Uterus (tissue), 2 donors: ENCODE measurements around the gene SRGAP2B.
"Not testable (repeated sequence)": the region's sequence is repeated elsewhere in the genome, so short reads cannot be mapped to it uniquely, and the experiment has no call there.

ENCODE experiments used
- POLR2A ChIP-seq, 2 donors: fragments of 450-650 bp; IDR thresholded peaks; one replicate each; pipeline ENCODE4 v1.6.1; 2016; ENCODE audit warnings: antibody characterized with exemption in 2 of 2, mild to moderate bottlenecking in 1 of 2, moderate library complexity in 1 of 2
- TF ChIP-seq, protein P1 (sequence below), 4 experiments: fragments of 200-600 bp in 2 of 4; fragments of 450-650 bp in 2 of 4; sonication (generic) in 2 of 4; IDR thresholded peaks; one replicate each; pipeline ENCODE4 v1.5.1; 2016 to 2019; ENCODE audit warnings: antibody characterized with exemption in 4 of 4, mild to moderate bottlenecking in 2 of 4, moderate library complexity in 1 of 4

GRCh38 chr1:145027251-145027650 is 67.9 kb downstream of the SRGAP2B start:
- not testable (repeated sequence) for TF ChIP-seq POLR2A (IDR thresholded peaks at IDR 0.05)
- TF ChIP-seq, protein P1, sequence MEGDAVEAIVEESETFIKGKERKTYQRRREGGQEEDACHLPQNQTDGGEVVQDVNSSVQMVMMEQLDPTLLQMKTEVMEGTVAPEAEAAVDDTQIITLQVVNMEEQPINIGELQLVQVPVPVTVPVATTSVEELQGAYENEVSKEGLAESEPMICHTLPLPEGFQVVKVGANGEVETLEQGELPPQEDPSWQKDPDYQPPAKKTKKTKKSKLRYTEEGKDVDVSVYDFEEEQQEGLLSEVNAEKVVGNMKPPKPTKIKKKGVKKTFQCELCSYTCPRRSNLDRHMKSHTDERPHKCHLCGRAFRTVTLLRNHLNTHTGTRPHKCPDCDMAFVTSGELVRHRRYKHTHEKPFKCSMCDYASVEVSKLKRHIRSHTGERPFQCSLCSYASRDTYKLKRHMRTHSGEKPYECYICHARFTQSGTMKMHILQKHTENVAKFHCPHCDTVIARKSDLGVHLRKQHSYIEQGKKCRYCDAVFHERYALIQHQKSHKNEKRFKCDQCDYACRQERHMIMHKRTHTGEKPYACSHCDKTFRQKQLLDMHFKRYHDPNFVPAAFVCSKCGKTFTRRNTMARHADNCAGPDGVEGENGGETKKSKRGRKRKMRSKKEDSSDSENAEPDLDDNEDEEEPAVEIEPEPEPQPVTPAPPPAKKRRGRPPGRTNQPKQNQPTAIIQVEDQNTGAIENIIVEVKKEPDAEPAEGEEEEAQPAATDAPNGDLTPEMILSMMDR (IDR thresholded peaks at IDR 0.05) = not testable (repeated sequence)
